ENCODE results near the gene KIAA0513.

Gene KIAA0513

GRCh38 chr16:85066346-85066885 is 38.8 kb downstream of the KIAA0513 start:
- H3K9me3 ChIP-seq (ENCODE audit: control insufficient read depth, low read length): no peaks in the 10 kb centered on the region
- H3K36me3 ChIP-seq (ENCODE audit: control insufficient read depth, insufficient read depth, low read length): peaks cover 29% of the 10 kb centered on the region
- H3K27ac ChIP-seq (ENCODE audit: insufficient read depth, low read length, poor library complexity, severe bottlenecking): no peak overlapping the region
- H3K4me3 ChIP-seq (ENCODE audit: insufficient read depth, low read depth, low read length, poor library complexity, severe bottlenecking): no peak overlapping the region
- DNase-seq: no peak
- H3K4me1 ChIP-seq (ENCODE audit: control insufficient read depth, insufficient read depth, low read length, poor library complexity, severe bottlenecking): no peaks in the 10 kb centered on the region
- no peaks in the 10 kb centered on the region for H3K27me3 ChIP-seq (replicated peaks; ENCODE audit: control insufficient read depth, insufficient read depth, low read length, poor library complexity, severe bottlenecking)

DNA sequence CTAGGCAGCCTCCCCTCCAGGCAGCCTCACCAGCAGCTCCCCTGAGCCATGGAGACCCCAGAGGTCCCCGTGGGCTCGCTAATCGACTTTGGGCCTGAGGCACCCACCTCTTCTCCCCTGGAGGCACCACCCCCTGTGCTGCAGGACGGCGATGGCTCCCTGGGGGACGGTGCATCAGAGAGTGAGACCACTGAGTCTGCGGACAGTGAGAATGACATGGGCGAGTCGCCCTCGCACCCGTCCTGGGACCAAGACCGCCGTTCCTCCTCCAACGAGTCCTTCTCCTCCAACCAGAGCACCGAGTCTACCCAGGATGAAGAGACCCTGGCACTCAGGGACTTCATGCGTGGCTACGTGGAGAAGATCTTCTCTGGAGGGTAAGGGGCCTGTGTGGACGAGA is 39.4 kb downstream of the KIAA0513 start:
- Histone ChIP-seq H3K4me1 (ENCODE audit: control insufficient read depth, insufficient read depth, low read length, poor library complexity, severe bottlenecking) (no peaks in the 10 kb centered on the region), H3K9me3 (ENCODE audit: control insufficient read depth, low read length) (no peaks in the 10 kb centered on the region), H3K27me3 (replicated peaks; ENCODE audit: control insufficient read depth, insufficient read depth, low read length, poor library complexity, severe bottlenecking) (no peaks in the 10 kb centered on the region), H3K36me3 (ENCODE audit: control insufficient read depth, insufficient read depth, low read length) (peaks cover 34% of the 10 kb centered on the region), H3K27ac (ENCODE audit: insufficient read depth, low read length, poor library complexity, severe bottlenecking) (no peak overlapping the region), H3K4me3 (ENCODE audit: insufficient read depth, low read depth, low read length, poor library complexity, severe bottlenecking) (no peak overlapping the region)
- no peak for DNase-seq

DNA sequence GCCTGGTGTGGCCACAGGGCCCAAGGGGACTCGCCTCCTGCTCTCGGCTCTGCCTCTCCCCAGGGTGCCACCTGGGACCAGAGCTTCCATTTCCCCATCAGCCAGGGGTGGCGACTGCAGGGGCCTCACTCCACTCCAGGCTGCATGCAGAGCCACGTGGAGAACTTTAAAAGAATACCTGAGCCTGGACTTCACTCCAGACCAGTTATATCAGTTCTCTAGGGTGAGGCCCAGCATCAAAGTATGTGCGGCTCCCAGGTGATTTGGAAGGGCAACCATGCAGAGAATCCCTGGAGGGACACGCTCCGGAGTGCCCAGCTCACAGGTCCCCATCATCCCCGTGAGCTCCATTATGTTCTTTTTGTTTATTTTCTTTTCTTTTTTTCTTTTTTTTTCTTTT is 39.8 kb downstream of the KIAA0513 start:
- H3K4me1 ChIP-seq (ENCODE audit: control insufficient read depth, insufficient read depth, low read length, poor library complexity, severe bottlenecking): no peaks in the 10 kb centered on the region
- H3K36me3 ChIP-seq (ENCODE audit: control insufficient read depth, insufficient read depth, low read length): peaks cover 34% of the 10 kb centered on the region

GRCh38 chr16:85068746-85069145 is 41.2 kb downstream of the KIAA0513 start:
- Histone ChIP-seq H3K4me3 (ENCODE audit: insufficient read depth, low read depth, low read length, poor library complexity, severe bottlenecking) (no peak overlapping the region), H3K27me3 (replicated peaks; ENCODE audit: control insufficient read depth, insufficient read depth, low read length, poor library complexity, severe bottlenecking) (no peaks in the 10 kb centered on the region), H3K4me1 (ENCODE audit: control insufficient read depth, insufficient read depth, low read length, poor library complexity, severe bottlenecking) (no peaks in the 10 kb centered on the region), H3K27ac (ENCODE audit: insufficient read depth, low read length, poor library complexity, severe bottlenecking) (no peak overlapping the region), H3K9me3 (ENCODE audit: control insufficient read depth, low read length) (no peaks in the 10 kb centered on the region), H3K36me3 (ENCODE audit: control insufficient read depth, insufficient read depth, low read length) (peaks cover 43% of the 10 kb centered on the region)
- no peak for DNase-seq

More for the DNA sequence above, 39.8 kb downstream of the KIAA0513 start:
- Histone ChIP-seq H3K9me3 (ENCODE audit: control insufficient read depth, low read length) (no peaks in the 10 kb centered on the region), H3K27ac (ENCODE audit: insufficient read depth, low read length, poor library complexity, severe bottlenecking) (no peak overlapping the region), H3K4me3 (ENCODE audit: insufficient read depth, low read depth, low read length, poor library complexity, severe bottlenecking) (no peak overlapping the region), H3K27me3 (replicated peaks; ENCODE audit: control insufficient read depth, insufficient read depth, low read length, poor library complexity, severe bottlenecking) (no peaks in the 10 kb centered on the region)
- DNase-seq: no peak

GRCh38 chr16:85069171-85069570 is 41.6 kb downstream of the KIAA0513 start:
- Histone ChIP-seq H3K27me3 (replicated peaks; ENCODE audit: control insufficient read depth, insufficient read depth, low read length, poor library complexity, severe bottlenecking) (no peaks in the 10 kb centered on the region), H3K4me1 (ENCODE audit: control insufficient read depth, insufficient read depth, low read length, poor library complexity, severe bottlenecking) (no peaks in the 10 kb centered on the region), H3K9me3 (ENCODE audit: control insufficient read depth, low read length) (no peaks in the 10 kb centered on the region), H3K27ac (ENCODE audit: insufficient read depth, low read length, poor library complexity, severe bottlenecking) (no peak overlapping the region), H3K4me3 (ENCODE audit: insufficient read depth, low read depth, low read length, poor library complexity, severe bottlenecking) (no peak overlapping the region), H3K36me3 (ENCODE audit: control insufficient read depth, insufficient read depth, low read length) (peaks cover 45% of the 10 kb centered on the region)
- no peak for DNase-seq

DNA sequence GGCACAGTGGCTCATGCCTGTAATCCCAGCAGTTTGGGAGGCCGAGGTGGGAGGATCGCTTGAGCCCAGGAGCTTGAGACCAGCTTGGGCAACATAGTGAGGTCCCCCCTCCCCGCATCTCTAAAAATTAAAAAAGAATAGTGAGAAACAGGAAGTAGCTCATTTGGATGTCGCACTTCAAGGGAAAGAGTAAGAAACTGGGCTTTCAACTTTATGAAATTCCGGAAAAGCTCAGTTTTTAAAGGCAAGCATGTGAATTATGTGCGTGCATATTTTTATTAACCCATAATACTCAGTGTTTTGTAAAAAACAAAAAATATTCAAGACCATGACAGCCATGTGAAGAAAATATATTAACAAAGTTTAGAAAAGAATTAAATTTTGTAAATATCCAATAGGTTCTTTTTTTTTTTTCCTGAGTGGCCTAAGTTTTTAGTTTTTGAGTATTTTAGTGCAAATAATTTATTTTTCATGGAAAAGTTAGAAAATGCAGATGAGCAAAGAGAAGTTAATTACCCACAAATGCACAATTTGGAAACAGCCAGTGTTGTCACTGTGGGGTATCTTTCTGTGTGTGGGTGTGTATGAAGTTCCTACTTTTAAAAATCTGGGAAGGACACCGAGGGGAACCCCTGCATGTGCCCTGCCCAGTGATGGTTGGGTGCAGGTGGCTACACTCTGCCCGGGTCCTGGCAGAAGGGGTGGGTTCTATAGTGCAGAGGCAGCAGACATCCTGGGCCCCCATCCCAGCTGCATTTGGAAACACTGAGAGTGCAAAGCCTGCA is 44.7 kb downstream of the KIAA0513 start:
- Histone ChIP-seq H3K4me3 (ENCODE audit: insufficient read depth, low read depth, low read length, poor library complexity, severe bottlenecking) (no peak overlapping the region), H3K9me3 (ENCODE audit: control insufficient read depth, low read length) (no peaks in the 10 kb centered on the region), H3K4me1 (ENCODE audit: control insufficient read depth, insufficient read depth, low read length, poor library complexity, severe bottlenecking) (no peaks in the 10 kb centered on the region), H3K27ac (ENCODE audit: insufficient read depth, low read length, poor library complexity, severe bottlenecking) (no peak overlapping the region), H3K27me3 (replicated peaks; ENCODE audit: control insufficient read depth, insufficient read depth, low read length, poor library complexity, severe bottlenecking) (no peaks in the 10 kb centered on the region), H3K36me3 (ENCODE audit: control insufficient read depth, insufficient read depth, low read length) (peaks cover 35% of the 10 kb centered on the region)
- DNase-seq: no peak

DNA sequence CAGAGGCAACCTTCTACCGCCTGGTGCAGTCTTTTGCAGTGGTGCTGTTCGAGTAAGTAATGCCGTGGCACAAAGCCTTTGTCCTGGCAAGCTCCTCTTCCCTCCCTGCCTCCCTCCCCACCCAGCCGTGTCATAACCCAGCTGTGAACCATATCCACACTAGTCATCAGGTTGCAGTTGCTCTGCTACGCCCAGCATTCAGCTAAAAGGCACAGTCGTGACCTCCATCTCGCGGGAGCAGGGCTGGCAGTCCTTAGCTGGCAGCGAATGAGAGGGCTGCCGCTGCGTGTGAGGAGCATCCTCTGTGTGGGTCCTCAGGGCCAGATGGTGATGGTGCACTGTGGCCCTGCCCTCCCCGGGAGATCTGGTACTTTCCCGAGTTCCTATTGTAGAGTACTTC is 45.4 kb downstream of the KIAA0513 start:
- Histone ChIP-seq H3K27ac (ENCODE audit: insufficient read depth, low read length, poor library complexity, severe bottlenecking) (no peak overlapping the region), H3K4me3 (ENCODE audit: insufficient read depth, low read depth, low read length, poor library complexity, severe bottlenecking) (no peak overlapping the region), H3K9me3 (ENCODE audit: control insufficient read depth, low read length) (no peaks in the 10 kb centered on the region), H3K4me1 (ENCODE audit: control insufficient read depth, insufficient read depth, low read length, poor library complexity, severe bottlenecking) (no peaks in the 10 kb centered on the region), H3K36me3 (ENCODE audit: control insufficient read depth, insufficient read depth, low read length) (peaks cover 32% of the 10 kb centered on the region), H3K27me3 (replicated peaks; ENCODE audit: control insufficient read depth, insufficient read depth, low read length, poor library complexity, severe bottlenecking) (no peaks in the 10 kb centered on the region)
- DNase-seq: no peak

DNA sequence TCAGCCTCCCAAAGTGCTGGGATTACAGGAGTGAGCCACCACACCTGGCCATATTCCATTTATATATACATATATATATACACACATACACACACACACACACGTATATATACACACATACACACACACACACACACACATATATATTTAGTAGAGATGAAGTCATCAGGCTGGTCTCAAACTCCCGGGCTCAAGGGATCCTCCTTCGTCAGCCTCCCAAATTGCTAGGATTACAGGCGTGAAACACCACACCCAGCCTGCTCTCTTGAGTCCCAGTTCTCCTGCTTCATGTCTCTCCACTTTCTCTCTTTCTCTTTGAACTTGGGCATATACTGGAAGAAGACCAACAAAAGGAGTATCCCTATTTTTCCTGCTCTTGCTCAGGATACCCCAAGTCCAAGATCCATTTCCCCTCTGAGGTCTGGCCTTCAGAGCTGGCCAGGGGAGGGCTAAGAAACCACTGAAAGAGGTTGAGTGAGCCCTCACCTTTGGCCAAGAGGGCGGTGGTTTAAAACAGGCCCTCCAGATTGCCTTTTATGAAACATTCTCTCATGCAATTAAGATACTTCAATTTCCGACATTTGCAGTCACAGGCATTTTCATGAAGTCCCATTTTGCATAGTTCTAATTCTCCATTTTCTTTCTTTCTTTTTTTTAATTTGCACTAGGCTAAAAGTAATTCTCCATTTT is 46.8 kb downstream of the KIAA0513 start:
- Histone ChIP-seq H3K36me3 (ENCODE audit: control insufficient read depth, insufficient read depth, low read length) (peaks cover 37% of the 10 kb centered on the region), H3K4me3 (ENCODE audit: insufficient read depth, low read depth, low read length, poor library complexity, severe bottlenecking) (no peak overlapping the region), H3K27ac (ENCODE audit: insufficient read depth, low read length, poor library complexity, severe bottlenecking) (no peak overlapping the region), H3K9me3 (ENCODE audit: control insufficient read depth, low read length) (no peaks in the 10 kb centered on the region), H3K4me1 (ENCODE audit: control insufficient read depth, insufficient read depth, low read length, poor library complexity, severe bottlenecking) (no peaks in the 10 kb centered on the region), H3K27me3 (replicated peaks; ENCODE audit: control insufficient read depth, insufficient read depth, low read length, poor library complexity, severe bottlenecking) (no peaks in the 10 kb centered on the region)
- DNase-seq: no peak

- Histone ChIP-seq H3K27ac (ENCODE audit: insufficient read depth, low read length, poor library complexity, severe bottlenecking) (no peak overlapping the region), H3K36me3 (ENCODE audit: control insufficient read depth, insufficient read depth, low read length) (peaks cover 30% of the 10 kb centered on the region), H3K4me1 (ENCODE audit: control insufficient read depth, insufficient read depth, low read length, poor library complexity, severe bottlenecking) (no peaks in the 10 kb centered on the region), H3K27me3 (replicated peaks; ENCODE audit: control insufficient read depth, insufficient read depth, low read length, poor library complexity, severe bottlenecking) (no peaks in the 10 kb centered on the region), H3K9me3 (ENCODE audit: control insufficient read depth, low read length) (no peaks in the 10 kb centered on the region), H3K4me3 (ENCODE audit: insufficient read depth, low read depth, low read length, poor library complexity, severe bottlenecking) (no peak overlapping the region)
- DNase-seq: no peak
Observed at GRCh38 chr16:85075236-85075924, 47.8 kb downstream of the KIAA0513 start.

DNA sequence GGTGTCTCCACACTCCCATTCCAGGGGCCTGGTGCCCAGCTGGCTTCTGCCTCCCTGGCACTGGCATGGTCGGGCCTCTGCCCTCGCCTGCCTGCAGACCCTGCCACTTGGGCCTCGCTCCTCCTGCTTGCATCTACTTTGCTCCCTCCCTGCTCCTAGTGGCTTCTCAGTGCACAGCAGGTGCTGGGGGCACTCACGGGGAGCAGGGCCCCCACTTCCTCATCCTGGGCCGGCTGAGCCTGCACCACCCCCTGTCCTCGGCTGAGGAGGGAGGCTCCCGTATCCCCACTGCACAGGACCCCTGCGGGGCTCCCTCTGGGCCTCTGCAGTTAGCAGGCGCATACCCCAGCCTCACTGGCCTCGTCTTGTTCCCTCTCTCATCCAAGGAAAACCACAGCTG is 49.4 kb downstream of the KIAA0513 start:
- Histone ChIP-seq H3K4me3 (ENCODE audit: insufficient read depth, low read depth, low read length, poor library complexity, severe bottlenecking) (no peak overlapping the region), H3K27me3 (replicated peaks; ENCODE audit: control insufficient read depth, insufficient read depth, low read length, poor library complexity, severe bottlenecking) (no peaks in the 10 kb centered on the region), H3K27ac (ENCODE audit: insufficient read depth, low read length, poor library complexity, severe bottlenecking) (no peak overlapping the region), H3K36me3 (ENCODE audit: control insufficient read depth, insufficient read depth, low read length) (peaks cover 22% of the 10 kb centered on the region), H3K4me1 (ENCODE audit: control insufficient read depth, insufficient read depth, low read length, poor library complexity, severe bottlenecking) (no peaks in the 10 kb centered on the region), H3K9me3 (ENCODE audit: control insufficient read depth, low read length) (no peaks in the 10 kb centered on the region)
- no peak for DNase-seq
